Activated CD8-positive, alpha-beta memory T cell treated with anti-CD3 and anti-CD28 coated beads for 4 hours (primary cell): ENCODE results near the gene MNAT1.
"Not testable (repeated sequence)": the region's sequence is repeated elsewhere in the genome, so short reads cannot be mapped to it uniquely, and the experiment has no call there.

Source experiments
- DNase-seq, 2 donors: peaks; one replicate each; pipeline ENCODE4 v3.0.0-alpha.2; 2020; ENCODE audit warnings: low read depth in 2 of 2

The MNAT1 gene

GRCh38 chr14:60805841-60806430 lies 71.4 kb downstream of the MNAT1 start:
- no peak for DNase-seq

DNA sequence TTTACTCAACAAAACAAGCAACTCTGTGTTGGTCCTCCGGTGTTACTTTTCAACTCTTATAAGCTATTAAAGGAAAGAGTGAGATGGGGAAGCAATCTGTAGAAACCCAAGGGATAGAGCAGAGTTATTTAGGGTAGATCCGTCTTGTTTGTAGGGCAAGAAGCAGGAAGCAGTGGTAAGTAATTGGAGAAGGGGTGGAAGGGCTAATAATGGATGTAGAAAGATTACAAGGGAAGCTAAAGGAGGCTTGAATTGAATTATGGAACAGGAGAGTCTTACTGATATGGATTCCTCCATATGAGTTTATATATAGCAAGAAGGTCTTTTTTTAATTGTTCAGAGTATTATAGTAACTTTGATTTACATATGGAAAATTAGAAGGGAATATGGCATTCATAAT lies 72.7 kb downstream of the MNAT1 start:
- no peak for DNase-seq

GRCh38 chr14:60807971-60808370 lies 73.4 kb downstream of the MNAT1 start:
- DNase-seq = no peak

GRCh38 chr14:60812987-60813386 lies 78.4 kb downstream of the MNAT1 start:
- no peak for DNase-seq

DNA sequence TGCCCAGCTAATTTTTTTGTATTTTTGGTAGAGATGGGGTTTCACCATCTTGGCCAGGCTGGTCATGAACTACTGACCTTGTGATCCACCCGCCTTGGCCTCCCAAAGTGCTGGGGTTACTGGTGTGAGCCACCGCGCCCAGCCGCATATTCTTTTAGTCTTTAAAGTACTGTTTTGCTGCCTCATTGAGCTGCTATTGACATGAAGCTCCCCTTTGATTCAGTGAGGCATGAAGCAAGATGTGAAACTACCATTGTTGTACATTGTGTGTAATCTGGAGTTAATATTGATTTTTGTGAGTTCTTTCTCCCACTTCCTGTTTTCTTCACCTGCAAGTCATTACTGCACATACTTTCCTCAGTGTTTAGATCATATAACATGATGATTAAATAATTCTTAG lies 80.8 kb downstream of the MNAT1 start:
- no peak for DNase-seq

DNA sequence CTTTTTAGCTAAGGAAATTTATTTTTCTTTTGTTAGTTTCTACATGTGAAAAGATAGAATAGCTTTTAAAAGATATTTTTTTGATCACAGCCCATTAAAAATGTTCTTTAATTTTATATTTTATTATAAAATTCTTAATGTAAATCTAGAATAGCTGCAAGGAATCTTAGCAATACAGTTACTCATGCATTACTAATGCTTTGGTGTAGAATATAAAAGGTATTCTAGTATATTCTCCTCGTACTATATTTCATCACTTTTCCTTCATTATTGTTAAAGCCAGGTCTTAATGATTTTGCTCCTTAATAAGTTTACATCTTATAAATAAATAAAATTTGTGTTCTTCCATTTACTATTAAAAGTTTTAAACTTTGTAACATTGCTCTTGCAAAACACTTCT lies 82.6 kb downstream of the MNAT1 start:
- DNase-seq = no peak

DNA sequence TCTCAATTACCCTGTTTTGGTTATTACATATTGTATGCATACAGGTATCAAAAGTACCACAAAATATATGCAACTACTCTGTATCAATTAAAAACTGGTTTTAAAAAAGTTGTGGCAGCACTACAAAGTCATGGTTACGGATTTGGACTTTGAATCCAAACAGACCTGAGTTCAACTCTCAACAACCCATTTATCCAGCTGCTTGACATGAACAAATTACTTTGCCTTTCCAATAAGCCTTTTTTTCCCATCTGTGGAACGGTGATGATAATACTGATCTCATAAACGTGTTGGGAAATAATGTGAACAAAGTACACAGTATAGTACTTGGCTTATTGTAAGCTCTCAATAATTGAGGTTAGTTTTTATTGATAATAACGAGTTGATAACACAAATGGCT lies 85.0 kb downstream of the MNAT1 start:
- DNase-seq = no peak

GRCh38 chr14:60838601-60839000 lies 104.0 kb downstream of the MNAT1 start:
- DNase-seq = no peak

GRCh38 chr14:60839057-60839456 lies 104.5 kb downstream of the MNAT1 start:
- DNase-seq = no peak

- DNase-seq = no peak
These were observed 105.1 kb downstream of the MNAT1 start for GRCh38 chr14:60839657-60840056.

- no peak for DNase-seq
These were observed 105.8 kb downstream of the MNAT1 start for GRCh38 chr14:60840313-60840712.

DNA sequence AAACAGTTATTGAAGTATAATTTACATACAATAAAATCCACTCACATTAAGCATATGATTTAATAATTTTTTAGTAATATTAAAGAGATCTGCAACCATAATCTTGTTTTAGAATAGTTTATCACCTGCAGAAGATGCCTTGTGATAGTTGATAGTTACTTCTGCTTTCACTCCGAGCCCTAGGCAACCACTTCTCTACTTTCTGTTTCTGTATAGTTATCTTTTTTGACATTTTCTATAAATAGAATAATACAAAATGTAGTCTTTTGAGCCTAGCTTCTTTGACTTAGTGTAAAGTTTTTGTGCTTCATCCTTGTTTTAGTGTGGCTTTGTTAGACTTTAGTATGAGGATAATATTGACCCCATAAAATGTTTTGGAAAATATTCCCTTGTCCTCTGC lies 111.0 kb downstream of the MNAT1 start:
- DNase-seq = no peak

DNA sequence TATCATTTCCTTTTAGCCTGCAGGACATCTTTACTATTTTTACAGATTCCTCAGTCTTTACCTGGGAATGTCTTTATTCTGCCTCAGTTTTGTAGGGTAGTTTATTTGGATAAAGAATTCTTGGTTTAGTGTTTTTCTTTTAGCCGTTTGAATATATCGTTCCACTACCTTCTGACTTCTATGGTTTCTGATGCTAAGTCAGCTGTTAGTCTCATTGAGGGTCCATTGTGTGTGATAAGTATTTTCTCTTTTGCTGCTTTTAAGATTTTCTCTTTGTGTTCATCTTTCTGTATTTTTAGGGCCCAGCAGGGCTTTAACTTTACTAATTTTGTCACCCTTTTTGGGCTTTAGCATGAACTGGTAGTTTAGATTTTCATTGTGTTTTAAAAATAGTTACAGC lies 113.5 kb downstream of the MNAT1 start:
- DNase-seq = no peak

GRCh38 chr14:60851692-60852091 lies 117.1 kb downstream of the MNAT1 start:
- DNase-seq = not testable (repeated sequence)

GRCh38 chr14:60856111-60856510 lies 121.5 kb downstream of the MNAT1 start:
- DNase-seq = no peak

GRCh38 chr14:60859525-60859924 lies 125.0 kb downstream of the MNAT1 start:
- no peak for DNase-seq

GRCh38 chr14:60861545-60862140 lies 127.1 kb downstream of the MNAT1 start:
- no peak for DNase-seq

DNA sequence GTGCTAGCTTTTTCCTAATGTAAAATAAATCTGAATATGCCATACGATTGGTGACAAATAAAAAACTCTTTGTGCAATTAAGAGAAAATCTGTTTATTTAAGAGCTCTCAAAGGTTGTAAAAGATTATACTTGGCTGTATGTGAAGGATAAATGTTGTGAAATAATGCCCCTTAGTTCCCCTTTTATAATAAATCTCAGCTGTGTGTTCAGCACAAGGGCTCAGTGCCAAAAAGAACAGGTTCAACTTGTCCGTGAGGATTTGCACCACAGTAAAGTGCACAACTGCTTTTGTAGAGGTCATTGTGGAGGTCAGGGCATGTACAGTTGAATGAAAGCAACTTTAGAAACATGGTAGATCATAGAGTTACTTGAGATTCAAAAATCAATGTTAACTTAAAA lies 127.7 kb downstream of the MNAT1 start:
- no peak for DNase-seq

GRCh38 chr14:60863249-60863648 lies 128.7 kb downstream of the MNAT1 start:
- no peak for DNase-seq

- no peak for DNase-seq
These were observed 131.0 kb downstream of the MNAT1 start for GRCh38 chr14:60865378-60866127.

GRCh38 chr14:60867503-60868172 lies 133.1 kb downstream of the MNAT1 start:
- DNase-seq = no peak

GRCh38 chr14:60878121-60878520 lies 143.6 kb downstream of the MNAT1 start:
- no peak for DNase-seq

DNA sequence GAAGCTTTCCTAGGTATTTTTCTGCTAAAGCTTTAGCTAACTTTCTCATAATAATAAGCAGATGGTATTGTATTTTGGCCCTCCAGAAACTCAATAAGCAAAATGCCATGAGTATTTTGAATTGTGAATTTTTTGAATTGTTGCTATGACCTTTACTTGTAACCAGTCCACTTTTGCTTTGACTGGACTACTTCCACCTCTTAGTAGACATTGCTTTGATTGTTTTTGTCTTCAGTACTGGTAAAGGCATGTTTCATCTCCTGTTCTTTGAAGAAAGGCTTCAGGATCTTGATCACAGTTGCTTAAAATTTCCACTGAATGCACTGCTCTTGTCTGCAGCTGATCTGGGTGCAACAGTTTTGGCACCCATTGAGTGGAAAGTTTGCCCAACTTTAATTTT lies 144.0 kb downstream of the MNAT1 start:
- no peak for DNase-seq
